A549 (cell line): ENCODE results near the gene OR52E5. TPM values are rescaled to one million over a fixed set of nuclear protein-coding genes. Genes with fewer than 3 reads are reported as not detected.

Source experiments
- ATAC-seq, 2 experiments: fragments of 200-7000 bp in 1 of 2; fragments of >200 bp in 1 of 2; cut with Nextera tagmentation in 1 of 2; cut with Tn5 transposase in 1 of 2; 3 replicates each; pipeline versions ENCODE4 v1.8.0 to v1.9.1; 2018 to 2020; ENCODE audit warnings: mild to moderate bottlenecking in 1 of 2, moderate library complexity in 1 of 2
- CTCF ChIA-PET: fragments of 300-600 bp; sonication (Branson Sonifier 250); formaldehyde crosslinking; extraction: SDS; loops from one replicate; lab custom pipeline; 2021; ENCODE audit warnings: antibody characterized with exemption, inconsistent platforms; lab: Yijun Ruan, JAX
- POLR2A ChIA-PET: fragments of 350-600 bp; formaldehyde crosslinking; extraction: SDS; loops from one replicate; lab custom pipeline; 2021; ENCODE audit warnings: antibody characterized with exemption, inconsistent platforms; lab: Yijun Ruan, JAX
- DNase-seq, 2 experiments: peaks; one replicate each; pipeline versions ENCODE4 v3.0.0 to v3.0.0-alpha.2; 2011 to 2016; ENCODE audit warnings: low read depth in 1 of 2, low spot score in 1 of 2
- FAIRE-seq: peaks from 2 replicates; lab custom pipeline; 2011; peaks lifted over from hg19 to GRCh38; lab: Jason Lieb, UNC
- H3K27ac ChIP-seq, 2 experiments: fragments of >200 bp; sonication (Bioruptor Twin); formaldehyde crosslinking; 3 replicates each; pipeline ENCODE4 v1.5.1; 2016 to 2017
- H3K4me1 ChIP-seq: fragments of >200 bp; sonication (Bioruptor Twin); formaldehyde crosslinking; 3 replicates; pipeline ENCODE4 v1.6.1; 2016
- H3K4me2 ChIP-seq: fragments of >200 bp; sonication (Bioruptor Twin); formaldehyde crosslinking; 3 replicates; pipeline ENCODE4 v1.6.1; 2016
- H3K4me3 ChIP-seq: fragments of >200 bp; sonication (Bioruptor Twin); formaldehyde crosslinking; 3 replicates; pipeline ENCODE4 v1.5.1; 2016
- H3K9me3 ChIP-seq: fragments of >200 bp; sonication (Bioruptor Twin); formaldehyde crosslinking; 3 replicates; pipeline ENCODE4 v1.6.1; 2016
- ATOH8 ChIP-seq: fragments of 250-450 bp; sonication (Bioruptor Pico); IDR thresholded peaks from 2 replicates; pipeline ENCODE4 v1.5.0; 2020; ENCODE audit warnings: low read depth, mild to moderate bottlenecking, moderate library complexity
- BCL3 ChIP-seq: fragments of >200 bp; sonication (Bioruptor Twin); formaldehyde crosslinking; IDR thresholded peaks from 3 replicates; pipeline ENCODE4 v1.6.1; 2016
- CBX2 ChIP-seq: fragments of 200-600 bp; sonication (generic); IDR thresholded peaks from 2 replicates; pipeline ENCODE4 v1.6.1; 2016; ENCODE audit warnings: low read depth, mild to moderate bottlenecking, borderline replicate concordance
- CEBPB ChIP-seq, 2 experiments: fragments of >200 bp in 1 of 2; sonication (Bioruptor Twin) in 1 of 2; formaldehyde crosslinking in 1 of 2; IDR thresholded peaks; 2 replicates each; pipeline ENCODE4 v1.6.1; 2012 to 2016
- CTCF ChIP-seq: fragments of >200 bp; sonication (Bioruptor Twin); formaldehyde crosslinking; IDR thresholded peaks from 3 replicates; pipeline ENCODE4 v1.5.1; 2016
- E2F6 ChIP-seq: IDR thresholded peaks from 2 replicates; pipeline ENCODE4 v1.6.1; 2012; ENCODE audit warnings: low read depth, borderline replicate concordance
- ELK1 ChIP-seq: fragments of 150-350 bp; IDR thresholded peaks from 2 replicates; pipeline ENCODE4 v1.6.1; 2014; ENCODE audit warnings: low read depth, mild to moderate bottlenecking, low read length
- EP300 ChIP-seq, 2 experiments: fragments of >200 bp; sonication (Bioruptor Twin); formaldehyde crosslinking; IDR thresholded peaks; 2 replicates in 1 of 2; 3 replicates in 1 of 2; pipeline ENCODE4 v1.6.1; 2016 to 2017
- FOXS1 ChIP-seq: fragments of 250-450 bp; sonication (Bioruptor Pico); IDR thresholded peaks from 2 replicates; pipeline ENCODE4 v1.5.0; 2020; ENCODE audit warnings: mild to moderate bottlenecking, moderate library complexity
- GATA3 ChIP-seq: IDR thresholded peaks from 2 replicates; pipeline ENCODE4 v1.6.1; 2012; ENCODE audit warnings: borderline replicate concordance
- HDAC2 ChIP-seq: fragments of 200-600 bp; sonication (generic); IDR thresholded peaks from 2 replicates; pipeline ENCODE4 v1.6.1; 2016
- HOXA7 ChIP-seq: fragments of 250-450 bp; sonication (Bioruptor Pico); IDR thresholded peaks from 2 replicates; pipeline ENCODE4 v1.5.0; 2020; ENCODE audit warnings: mild to moderate bottlenecking, moderate library complexity
- HOXB13 ChIP-seq: fragments of 250-450 bp; sonication (Bioruptor Pico); IDR thresholded peaks from 2 replicates; pipeline ENCODE4 v1.5.0; 2020; ENCODE audit warnings: low read depth, mild to moderate bottlenecking, moderate library complexity
- MAFK ChIP-seq: fragments of 450-650 bp; IDR thresholded peaks from 2 replicates; pipeline ENCODE4 v1.6.1; 2014; ENCODE audit not compliant: partially characterized antibody
- NPAS2 ChIP-seq: fragments of 250-450 bp; sonication (Bioruptor Pico); IDR thresholded peaks from 2 replicates; pipeline ENCODE4 v1.8.0; 2022; ENCODE audit warnings: mild to moderate bottlenecking, moderate library complexity, borderline replicate concordance
- NR3C1 ChIP-seq: fragments of >200 bp; sonication (Bioruptor Twin); formaldehyde crosslinking; IDR thresholded peaks from 3 replicates; pipeline ENCODE4 v1.6.1; 2017
- PBX3 ChIP-seq: IDR thresholded peaks from 2 replicates; pipeline ENCODE4 v1.6.1; 2012
- POLR2AphosphoS2 ChIP-seq: conservative IDR thresholded peaks from 2 replicates; pipeline ENCODE4 v1.6.1; 2012; ENCODE audit warnings: low read length, improper control_type of control experiment, inconsistent platforms
- RAD21 ChIP-seq, 2 experiments: fragments of >200 bp in 1 of 2; sonication (Bioruptor Twin) in 1 of 2; formaldehyde crosslinking in 1 of 2; IDR thresholded peaks in 1 of 2; conservative IDR thresholded peaks in 1 of 2; 2 replicates in 1 of 2; 3 replicates in 1 of 2; pipeline ENCODE4 v1.6.1; 2012 to 2018; ENCODE audit warnings: inconsistent platforms in 1 of 2
- RARB ChIP-seq: fragments of 250-450 bp; sonication (Bioruptor Pico); IDR thresholded peaks from 2 replicates; pipeline ENCODE4 v1.8.0; 2021; ENCODE audit warnings: mild to moderate bottlenecking, moderate library complexity
- RCOR1 ChIP-seq: fragments of 150-350 bp; IDR thresholded peaks from 2 replicates; pipeline ENCODE4 v1.6.1; 2014; ENCODE audit warnings: antibody characterized with exemption, low read length, low read depth
- RFX5 ChIP-seq: fragments of 450-650 bp; IDR thresholded peaks from 2 replicates; pipeline ENCODE4 v1.7.1; 2014; ENCODE audit warnings: antibody characterized with exemption, mild to moderate bottlenecking, moderate library complexity
- RNF2 ChIP-seq: fragments of 200-600 bp; sonication (generic); IDR thresholded peaks from 2 replicates; pipeline ENCODE4 v1.6.1; 2016; ENCODE audit warnings: low read depth, mild to moderate bottlenecking, antibody characterized with exemption, moderate library complexity, borderline replicate concordance
- ZC3H11A ChIP-seq: fragments of 450-650 bp; IDR thresholded peaks from 2 replicates; pipeline ENCODE4 v1.6.1; 2014; ENCODE audit warnings: antibody characterized with exemption, mild to moderate bottlenecking
- WGBS: methylation state at CpG from one replicate; pipeline ENCODE4 v1.1.6; 2017; ENCODE audit errors: missing lambda C conversion rate; 5-methylcytosine and 5-hydroxymethylcytosine counted together
- polyA minus RNA-seq: library from RNA; depleted of rRNA, polyadenylated mRNA; stranded (reverse); fragments of >200 nt; gene quantifications from 2 replicates; pipeline ENCODE4 v1.2.3, GENCODE V29; 2011; rRNA and poly(A)+ RNA removed
- polyA plus RNA-seq, 4 experiments: library from polyadenylated mRNA; depleted of rRNA in 3 of 4; stranded (reverse); fragments of >200 nt; fragmentation: RNase III in 1 of 4; extraction: RNeasy Plus Mini Kit Qiagen cat#74134 plus additional on column Dnase treatment in 1 of 4; gene quantifications; 2 replicates in 3 of 4; 3 replicates in 1 of 4; pipeline ENCODE4 v1.2.3, GENCODE V29; 2011 to 2017

OR52E5 gene
- not detected in 2 replicates for polyA plus RNA-seq (2011; rRNA removed)
- polyA plus RNA-seq (2012; cell fraction: cytosol; rRNA removed): not detected in 2 replicates
- not detected in 2 replicates for polyA plus RNA-seq (2012; cell fraction: nucleus; rRNA removed)
- polyA plus RNA-seq (2017; fragmentation: RNase III; extraction: RNeasy Plus Mini Kit Qiagen cat#74134 plus additional on column Dnase treatment): not detected in 3 replicates
- not detected in 2 replicates for polyA minus RNA-seq

- no peak for ATAC-seq
- no peaks in the 10 kb centered on the region for H3K9me3 ChIP-seq
- H3K4me1 ChIP-seq: no peaks in the 10 kb centered on the region
- no peak within 1 kb of the TSS for H3K4me3 ChIP-seq
- FAIRE-seq: no peak
- no peak within 1 kb of the TSS for H3K4me2 ChIP-seq
- ChIA-PET POLR2A (no interaction called here), CTCF (no interaction called here)
- DNase-seq: no peak
- no peak for TF ChIP-seq HDAC2
- no peak for TF ChIP-seq EP300 (IDR thresholded peaks at IDR 0.05)
- TF ChIP-seq MAFK: no peak
- TF ChIP-seq RNF2: no peak
- no peak for TF ChIP-seq POLR2AphosphoS2
- TF ChIP-seq E2F6: no peak
- no peak for TF ChIP-seq CTCF
- TF ChIP-seq ZC3H11A: no peak
- no peak for TF ChIP-seq CBX2
- TF ChIP-seq ATOH8: no peak
- no peak for TF ChIP-seq RAD21 (conservative IDR thresholded peaks at IDR 0.05 in 1 of 2, IDR thresholded peaks at IDR 0.05 in 1 of 2)
- no peak for TF ChIP-seq HOXA7 (CRISPR knock-in tag)
- TF ChIP-seq NPAS2 (CRISPR knock-in tag): no peak
- TF ChIP-seq PBX3: no peak
- TF ChIP-seq HOXB13: no peak
- TF ChIP-seq CEBPB (IDR thresholded peaks at IDR 0.05): no peak
- H3K27ac ChIP-seq: no peak within 1 kb of the TSS
- WGBS: 48% methylated on average over 3 of the region's 3 CpGs
These were observed at the start of gene OR52E5 for GRCh38 chr11:5892908-5893307. TSS of gene OR52E5 (plus strand) at chr11:5893208. CDS start at chr11:5900777, 7,569 bp downstream.

GRCh38 chr11:5846701-5847100 is 46.3 kb upstream of the OR52E5 start:
- FAIRE-seq (no peak), DNase-seq (no peak), ATAC-seq (no peak)
- POLR2A ChIA-PET: no interaction called here
- Histone ChIP-seq H3K4me2 (no peak overlapping the region), H3K4me1 (no peaks in the 10 kb centered on the region), H3K4me3 (no peak overlapping the region), H3K27ac (no peak overlapping the region), H3K9me3 (no peaks in the 10 kb centered on the region)
- WGBS: 3% methylated on average over 1 of the region's 1 CpG
- TF ChIP-seq RCOR1 (no peak), GATA3 (no peak), RARB (CRISPR knock-in tag) (no peak), RFX5 (no peak), ATOH8 (no peak), HDAC2 (no peak), NR3C1 (no peak), ELK1 (no peak), FOXS1 (CRISPR knock-in tag) (no peak), RAD21 (conservative IDR thresholded peaks at IDR 0.05 in 1 of 2, IDR thresholded peaks at IDR 0.05 in 1 of 2) (no peak), BCL3 (no peak)
- CTCF ChIA-PET: no interaction called here
